Measurements from ENCODE around the gene TMEM244. TPM values are rescaled to one million over a fixed set of nuclear protein-coding genes. Genes with fewer than 3 reads are reported as not detected.

The TMEM244 gene
- total and polyA plus RNA-seq, 2 of the 13 experiments (the other 11 are each of a cell fraction or from before 2014, with no cell fraction given): not detected

DNA sequence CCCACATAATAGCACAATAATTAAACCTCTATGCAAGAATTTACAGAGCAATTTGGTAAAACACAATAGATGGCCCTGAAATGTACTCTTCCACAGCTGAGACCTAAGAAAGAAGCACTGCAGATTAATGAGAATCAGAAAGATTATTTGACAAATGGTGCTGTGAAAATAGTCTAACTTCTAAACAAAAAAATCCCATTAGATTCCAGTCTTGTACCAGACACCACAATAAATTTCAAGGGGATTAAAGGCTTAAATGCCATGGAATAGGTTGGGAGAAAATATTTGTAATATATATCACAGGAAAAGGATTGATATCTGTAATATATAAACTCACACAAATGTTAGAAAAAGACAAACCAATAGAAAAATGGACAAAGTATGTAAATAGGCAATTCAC is 14.4 kb downstream of the TMEM244 start (continued):
- TF ChIP-seq KDM2A (CRISPR knock-in tag; IDR thresholded peaks at IDR 0.05; ENCODE audit: borderline replicate concordance, low read depth): no peak
- TF ChIP-seq, protein P1, sequence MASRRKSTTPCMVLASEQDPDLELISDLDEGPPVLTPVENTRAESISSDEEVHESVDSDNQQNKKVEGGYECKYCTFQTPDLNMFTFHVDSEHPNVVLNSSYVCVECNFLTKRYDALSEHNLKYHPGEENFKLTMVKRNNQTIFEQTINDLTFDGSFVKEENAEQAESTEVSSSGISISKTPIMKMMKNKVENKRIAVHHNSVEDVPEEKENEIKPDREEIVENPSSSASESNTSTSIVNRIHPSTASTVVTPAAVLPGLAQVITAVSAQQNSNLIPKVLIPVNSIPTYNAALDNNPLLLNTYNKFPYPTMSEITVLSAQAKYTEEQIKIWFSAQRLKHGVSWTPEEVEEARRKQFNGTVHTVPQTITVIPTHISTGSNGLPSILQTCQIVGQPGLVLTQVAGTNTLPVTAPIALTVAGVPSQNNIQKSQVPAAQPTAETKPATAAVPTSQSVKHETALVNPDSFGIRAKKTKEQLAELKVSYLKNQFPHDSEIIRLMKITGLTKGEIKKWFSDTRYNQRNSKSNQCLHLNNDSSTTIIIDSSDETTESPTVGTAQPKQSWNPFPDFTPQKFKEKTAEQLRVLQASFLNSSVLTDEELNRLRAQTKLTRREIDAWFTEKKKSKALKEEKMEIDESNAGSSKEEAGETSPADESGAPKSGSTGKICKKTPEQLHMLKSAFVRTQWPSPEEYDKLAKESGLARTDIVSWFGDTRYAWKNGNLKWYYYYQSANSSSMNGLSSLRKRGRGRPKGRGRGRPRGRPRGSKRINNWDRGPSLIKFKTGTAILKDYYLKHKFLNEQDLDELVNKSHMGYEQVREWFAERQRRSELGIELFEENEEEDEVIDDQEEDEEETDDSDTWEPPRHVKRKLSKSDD (CRISPR knock-in tag; IDR thresholded peaks at IDR 0.05; ENCODE audit: low read depth): no peak
- no peak for TF ChIP-seq SIX1 (CRISPR knock-in tag; IDR thresholded peaks at IDR 0.05; ENCODE audit: borderline replicate concordance)

DNA sequence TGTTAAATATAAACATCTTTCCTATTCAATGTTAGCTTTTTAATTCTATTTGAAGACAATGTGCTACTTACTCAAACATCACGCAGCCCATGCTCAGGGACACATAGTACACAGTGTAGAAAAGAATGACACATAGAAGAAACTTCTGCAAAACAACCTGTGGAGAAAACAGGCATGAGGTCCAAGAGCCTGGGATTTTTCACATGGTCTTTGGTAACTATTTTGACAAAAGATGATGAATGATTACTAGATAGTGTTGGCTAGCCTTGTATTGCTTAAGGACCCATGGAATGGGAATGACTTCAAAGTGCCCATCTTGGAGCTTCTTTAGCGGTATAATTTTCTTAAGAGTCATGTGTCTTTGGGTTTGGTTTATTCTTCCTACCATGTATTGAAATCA is 15.4 kb downstream of the TMEM244 start:
- WGBS (ENCODE audit: low lambda C conversion rate): 1% methylated on average over 2 of the region's 2 CpGs
- DNase-seq (ENCODE audit: low spot score) (no peak), ATAC-seq (no peak), FAIRE-seq (no peak)
- ChIA-PET CTCF (ENCODE audit: low intra/inter-chr PET ratio, low total read pairs) (no interaction called here), POLR2A (no interaction called here)
- BruUV-seq (replicated peaks): no TSS peak
- H4K20me1 ChIP-seq (ENCODE audit: insufficient read depth, low read length): no peaks in the 10 kb centered on the region
- H3K9me3 ChIP-seq (ENCODE audit: low read length): no peaks in the 10 kb centered on the region
- no peaks in the 10 kb centered on the region; a peak in 1 of 5 replicates for H3K27me3 ChIP-seq (ENCODE audit: control insufficient read depth in 1 of 2, insufficient read depth in 2 of 2, low read length in 2 of 2)
- H3K9ac ChIP-seq (ENCODE audit: insufficient read depth, low read depth, low read length): no peak overlapping the region
- no peaks in the 10 kb centered on the region for H3K79me2 ChIP-seq (ENCODE audit: insufficient read depth, low read length)
- no peak overlapping the region for H3K27ac ChIP-seq (ENCODE audit: extremely low read length, insufficient read depth, low read length)
- intact Hi-C loops (cut with micrococcal nuclease; ENCODE audit: unreplicated experiment): no loop called here
- no peak overlapping the region for H3K4me3 ChIP-seq (replicated peaks in 1 of 3; ENCODE audit: insufficient read depth in 1 of 3, low read depth in 2 of 3, low read length in 3 of 3)
- no peak overlapping the region for H3K4me2 ChIP-seq (ENCODE audit: low read depth, low read length)
- no peak overlapping the region for H2AFZ ChIP-seq (ENCODE audit: low read length)
- H3K4me1 ChIP-seq (ENCODE audit: insufficient read depth, low read length): no peaks in the 10 kb centered on the region
- no peaks in the 10 kb centered on the region for H3K36me3 ChIP-seq (replicated peaks in 1 of 2; ENCODE audit: control insufficient read depth in 1 of 2, insufficient read depth in 2 of 2, low read length in 2 of 2)
- in situ Hi-C loops (cut with HindIII; ENCODE audit: extremely low pct_ligation_motif_present, low pct_unique_long_range_greater_than_20kb): no loop called here
- TF ChIP-seq, protein P2, sequence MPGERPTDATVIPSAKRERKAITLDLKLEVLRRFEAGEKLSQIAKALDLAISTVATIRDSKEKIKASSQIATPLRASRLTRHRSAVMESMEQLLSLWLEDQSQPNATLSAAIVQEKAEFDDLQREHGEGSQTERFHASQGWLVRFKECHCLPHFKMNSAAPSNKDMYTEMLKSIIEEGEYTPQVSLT (CRISPR knock-in tag; IDR thresholded peaks at IDR 0.05; ENCODE audit: borderline replicate concordance, low read depth): no peak
- TF ChIP-seq CERS6 (CRISPR knock-in tag; IDR thresholded peaks at IDR 0.05) (no peak), ZBTB7A (CRISPR knock-in tag; IDR thresholded peaks at IDR 0.05) (no peak), RARG (CRISPR knock-in tag; IDR thresholded peaks at IDR 0.05; ENCODE audit: low read depth) (no peak), GATAD1 (CRISPR knock-in tag; IDR thresholded peaks at IDR 0.05) (no peak), ZNF766 (CRISPR knock-in tag; IDR thresholded peaks at IDR 0.05; ENCODE audit: borderline replicate concordance) (no peak), PCBP1 (IDR thresholded peaks at IDR 0.05; ENCODE audit: borderline replicate concordance, low read depth, low read length) (no peak), HOXA3 (CRISPR knock-in tag; IDR thresholded peaks at IDR 0.05) (no peak), ZNF484 (CRISPR knock-in tag; IDR thresholded peaks at IDR 0.05; ENCODE audit: borderline replicate concordance, low read depth) (no peak)
- TF ChIP-seq, protein P3, sequence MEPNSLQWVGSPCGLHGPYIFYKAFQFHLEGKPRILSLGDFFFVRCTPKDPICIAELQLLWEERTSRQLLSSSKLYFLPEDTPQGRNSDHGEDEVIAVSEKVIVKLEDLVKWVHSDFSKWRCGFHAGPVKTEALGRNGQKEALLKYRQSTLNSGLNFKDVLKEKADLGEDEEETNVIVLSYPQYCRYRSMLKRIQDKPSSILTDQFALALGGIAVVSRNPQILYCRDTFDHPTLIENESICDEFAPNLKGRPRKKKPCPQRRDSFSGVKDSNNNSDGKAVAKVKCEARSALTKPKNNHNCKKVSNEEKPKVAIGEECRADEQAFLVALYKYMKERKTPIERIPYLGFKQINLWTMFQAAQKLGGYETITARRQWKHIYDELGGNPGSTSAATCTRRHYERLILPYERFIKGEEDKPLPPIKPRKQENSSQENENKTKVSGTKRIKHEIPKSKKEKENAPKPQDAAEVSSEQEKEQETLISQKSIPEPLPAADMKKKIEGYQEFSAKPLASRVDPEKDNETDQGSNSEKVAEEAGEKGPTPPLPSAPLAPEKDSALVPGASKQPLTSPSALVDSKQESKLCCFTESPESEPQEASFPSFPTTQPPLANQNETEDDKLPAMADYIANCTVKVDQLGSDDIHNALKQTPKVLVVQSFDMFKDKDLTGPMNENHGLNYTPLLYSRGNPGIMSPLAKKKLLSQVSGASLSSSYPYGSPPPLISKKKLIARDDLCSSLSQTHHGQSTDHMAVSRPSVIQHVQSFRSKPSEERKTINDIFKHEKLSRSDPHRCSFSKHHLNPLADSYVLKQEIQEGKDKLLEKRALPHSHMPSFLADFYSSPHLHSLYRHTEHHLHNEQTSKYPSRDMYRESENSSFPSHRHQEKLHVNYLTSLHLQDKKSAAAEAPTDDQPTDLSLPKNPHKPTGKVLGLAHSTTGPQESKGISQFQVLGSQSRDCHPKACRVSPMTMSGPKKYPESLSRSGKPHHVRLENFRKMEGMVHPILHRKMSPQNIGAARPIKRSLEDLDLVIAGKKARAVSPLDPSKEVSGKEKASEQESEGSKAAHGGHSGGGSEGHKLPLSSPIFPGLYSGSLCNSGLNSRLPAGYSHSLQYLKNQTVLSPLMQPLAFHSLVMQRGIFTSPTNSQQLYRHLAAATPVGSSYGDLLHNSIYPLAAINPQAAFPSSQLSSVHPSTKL (CRISPR knock-in tag; IDR thresholded peaks at IDR 0.05): no peak
